SH-SY5Y (cell line): ENCODE measurements around the gene ZNF396.

Source experiments
- GATA2 ChIP-seq: IDR thresholded peaks from 2 replicates; pipeline ENCODE4 v1.6.1; 2011; ENCODE audit warnings: mild to moderate bottlenecking, low read depth, low read length
- GATA3 ChIP-seq: IDR thresholded peaks from 2 replicates; pipeline ENCODE4 v1.6.1; 2011; ENCODE audit warnings: low read depth, mild to moderate bottlenecking, low read length, moderate library complexity

The ZNF396 gene

GRCh38 chr18:35362531-35362930 is 14.6 kb downstream of the ZNF396 start:
- TF ChIP-seq GATA2 (no peak), GATA3 (no peak)

DNA sequence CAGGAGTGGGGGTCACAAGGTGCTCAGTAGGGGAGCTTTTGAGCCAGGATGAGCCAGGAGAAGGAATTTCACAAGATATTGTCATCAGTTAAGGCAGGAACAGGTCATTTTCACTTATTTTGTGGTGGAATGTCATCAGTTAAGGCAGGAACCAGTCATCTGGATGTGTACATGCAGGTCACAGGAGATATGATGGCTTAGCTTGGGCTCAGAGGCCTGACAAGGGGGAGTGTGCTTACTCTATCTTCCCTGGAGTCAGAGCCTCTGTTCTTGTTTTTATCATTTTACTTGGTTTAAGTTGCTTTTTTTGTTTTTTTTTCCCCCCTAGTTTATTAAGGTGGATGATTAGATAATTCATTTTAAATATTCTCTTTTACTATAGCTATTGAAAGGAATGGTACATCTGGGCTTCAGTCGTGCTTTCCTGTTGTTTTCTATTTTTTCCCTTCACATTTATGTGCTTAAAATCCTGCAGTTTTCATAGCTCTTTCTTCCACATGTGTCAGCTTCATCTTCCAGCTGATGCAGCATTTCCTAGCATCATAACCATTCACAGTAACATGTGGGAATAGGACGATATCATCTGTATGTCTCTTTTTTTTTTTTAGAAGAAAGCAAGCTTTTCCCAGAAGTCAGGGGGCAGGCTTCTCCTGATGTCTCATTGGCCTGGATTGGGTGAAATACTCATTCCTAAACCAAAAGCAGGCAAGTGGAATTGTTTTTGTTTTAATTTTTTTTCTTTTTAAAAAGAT is 15.4 kb downstream of the ZNF396 start:
- TF ChIP-seq GATA2: no peak
- TF ChIP-seq GATA3: no peak

GRCh38 chr18:35355140-35355618 is 22.0 kb downstream of the ZNF396 start:
- no peak for TF ChIP-seq GATA2
- TF ChIP-seq GATA3: no peak

DNA sequence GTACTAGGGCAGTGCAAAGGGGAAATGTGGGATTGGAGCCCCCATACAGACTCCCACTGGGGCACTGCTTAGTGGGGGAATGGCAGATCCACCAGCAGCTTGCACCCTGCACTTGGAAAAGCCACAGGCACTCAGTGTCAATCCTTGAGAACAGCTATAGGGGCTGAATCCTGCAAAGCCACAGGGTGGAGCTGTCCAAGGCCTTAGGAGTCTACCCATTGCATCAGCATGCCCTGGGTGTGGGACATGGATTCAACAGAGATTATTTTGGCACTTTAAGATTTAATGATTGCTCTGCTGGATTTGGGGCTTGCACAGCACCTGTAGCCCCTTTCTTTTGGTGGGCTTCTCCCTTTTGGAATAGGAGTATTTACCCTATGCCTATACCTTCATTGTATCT is 24.4 kb downstream of the ZNF396 start:
- TF ChIP-seq GATA2: no peak
- TF ChIP-seq GATA3: no peak

DNA sequence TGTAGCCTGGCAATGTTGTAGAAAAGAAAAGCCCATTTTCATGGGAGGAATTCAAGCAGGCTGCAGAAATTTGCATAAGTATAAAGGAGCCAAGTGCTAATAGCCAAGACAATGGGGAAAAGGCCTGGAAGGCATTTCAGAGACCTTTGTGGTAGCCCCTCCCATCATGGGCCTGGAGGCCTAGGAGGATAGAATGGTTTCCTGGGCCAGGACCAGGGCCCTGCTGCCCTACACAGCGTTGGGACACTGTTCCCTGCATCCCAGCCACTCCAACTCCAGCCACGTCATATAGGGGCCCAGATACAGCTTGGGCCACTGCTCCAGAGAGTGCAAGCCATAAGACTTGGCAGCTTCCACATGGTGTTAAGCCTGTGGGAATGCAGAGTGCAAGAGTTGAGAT is 24.9 kb downstream of the ZNF396 start:
- TF ChIP-seq GATA2 (no peak), GATA3 (no peak)

DNA sequence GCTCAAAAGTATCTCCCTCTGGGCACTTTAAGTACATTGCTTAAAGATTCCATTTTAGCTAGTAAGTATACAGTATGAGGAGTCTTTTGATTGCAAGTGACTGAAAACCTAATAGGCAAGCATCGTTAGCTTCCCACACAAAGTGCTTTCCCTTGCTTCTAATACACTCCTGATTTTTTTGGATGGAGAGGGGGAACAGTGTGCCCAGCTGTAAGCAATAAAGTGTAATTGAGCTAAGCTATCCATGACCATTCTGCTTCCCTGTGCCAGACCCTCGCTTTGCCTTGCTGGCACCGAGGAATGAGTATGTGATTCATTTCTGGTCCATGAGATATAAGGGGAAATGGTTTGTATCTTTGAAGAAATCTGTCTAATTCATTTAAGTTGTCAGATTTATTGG is 29.1 kb downstream of the ZNF396 start:
- no peak for TF ChIP-seq GATA3
- TF ChIP-seq GATA2: no peak

DNA sequence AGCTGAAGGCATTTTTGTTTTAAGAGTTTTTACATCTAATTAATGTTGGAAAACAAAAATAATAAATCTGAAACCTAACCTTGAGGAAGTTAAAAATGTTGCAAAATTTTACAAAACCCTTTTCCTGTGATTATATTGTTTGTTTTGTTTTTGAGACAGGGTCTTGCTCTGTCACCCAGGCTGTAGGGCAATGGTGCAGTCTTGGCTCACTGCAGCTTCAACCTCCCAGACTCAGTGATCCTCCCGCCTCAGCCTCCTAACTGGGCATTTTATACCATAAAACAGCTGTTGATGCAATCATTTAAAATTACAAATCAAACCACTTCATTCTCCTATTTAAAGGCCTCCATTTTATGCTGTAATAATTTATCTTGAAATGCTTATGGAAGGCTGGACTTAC is 31.2 kb downstream of the ZNF396 start:
- no peak for TF ChIP-seq GATA3
- TF ChIP-seq GATA2: no peak

DNA sequence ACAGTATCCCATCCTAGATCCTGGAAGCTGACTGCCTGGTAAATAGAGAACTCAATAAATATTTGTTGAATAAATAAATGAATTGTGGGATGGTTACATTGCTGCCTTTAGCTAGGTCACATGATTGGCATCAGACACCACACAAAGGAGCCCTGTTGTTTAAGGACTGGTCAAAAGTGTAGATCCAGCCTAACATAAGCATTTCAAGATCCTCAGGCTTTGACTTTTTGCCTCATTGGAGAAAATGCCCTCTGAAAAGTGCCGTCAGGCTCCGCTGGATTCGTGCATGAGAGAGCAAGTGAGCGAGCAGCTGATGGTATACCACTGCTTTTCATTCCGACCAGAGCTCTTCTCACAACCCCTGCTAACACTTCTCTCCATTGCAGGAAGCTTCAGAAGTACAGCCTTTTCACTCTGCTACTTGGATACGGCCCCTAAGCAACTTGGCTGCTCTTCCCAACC is 31.6 kb downstream of the ZNF396 start:
- TF ChIP-seq GATA2: no peak
- no peak for TF ChIP-seq GATA3

GRCh38 chr18:35344736-35345459 is 32.2 kb downstream of the ZNF396 start:
- TF ChIP-seq GATA3: no peak
- no peak for TF ChIP-seq GATA2

GRCh38 chr18:35343936-35344735 is 33.0 kb downstream of the ZNF396 start, which contains the start of gene ZNF24:
ZNF24 (minus strand) TSS chr18:35344420; CDS start chr18:35340650, 3,770 bp downstream.
- no peak for TF ChIP-seq GATA2
- no peak for TF ChIP-seq GATA3

DNA sequence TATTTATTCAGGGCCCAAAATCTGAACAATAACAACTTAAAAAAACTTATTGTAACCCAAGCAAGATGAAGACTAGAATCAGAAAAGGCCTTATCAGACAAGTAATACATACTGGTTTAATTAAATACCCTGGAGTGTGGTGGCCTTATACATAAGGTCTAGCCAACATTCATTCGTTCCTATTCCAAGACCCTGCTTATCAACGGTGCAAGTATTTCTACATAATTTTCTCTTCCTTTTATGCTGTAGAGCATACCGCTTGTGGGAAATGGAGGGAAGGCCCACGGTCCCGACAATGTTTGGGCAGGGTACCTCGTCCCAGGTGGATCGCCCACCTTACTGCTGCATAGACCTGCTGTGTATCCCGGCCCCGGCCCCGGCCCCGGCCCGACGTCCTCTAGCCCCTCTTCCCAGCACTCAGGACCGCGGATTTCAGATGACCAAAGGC is 33.6 kb downstream of the ZNF396 start:
- TF ChIP-seq GATA2: no peak
- TF ChIP-seq GATA3: no peak

DNA sequence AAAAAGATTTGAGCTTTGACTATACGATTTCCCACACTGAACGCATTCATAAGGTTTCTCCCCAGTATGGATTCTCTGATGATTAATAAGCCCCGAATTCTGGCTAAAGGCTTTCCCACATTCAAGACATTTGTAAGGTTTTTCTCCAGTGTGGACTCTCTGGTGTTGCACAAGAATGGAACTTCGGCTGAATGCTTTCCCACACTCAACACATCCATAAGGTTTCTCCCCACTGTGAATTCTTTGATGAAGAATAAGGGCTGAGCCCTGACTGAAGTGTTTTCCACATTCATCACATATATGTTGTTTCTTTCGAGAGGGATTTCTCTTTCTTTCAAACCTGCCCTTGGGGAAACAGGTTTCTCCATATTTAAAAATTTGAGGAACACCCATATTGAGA is 39.9 kb downstream of the ZNF396 start:
- TF ChIP-seq GATA3 (no peak), GATA2 (no peak)

DNA sequence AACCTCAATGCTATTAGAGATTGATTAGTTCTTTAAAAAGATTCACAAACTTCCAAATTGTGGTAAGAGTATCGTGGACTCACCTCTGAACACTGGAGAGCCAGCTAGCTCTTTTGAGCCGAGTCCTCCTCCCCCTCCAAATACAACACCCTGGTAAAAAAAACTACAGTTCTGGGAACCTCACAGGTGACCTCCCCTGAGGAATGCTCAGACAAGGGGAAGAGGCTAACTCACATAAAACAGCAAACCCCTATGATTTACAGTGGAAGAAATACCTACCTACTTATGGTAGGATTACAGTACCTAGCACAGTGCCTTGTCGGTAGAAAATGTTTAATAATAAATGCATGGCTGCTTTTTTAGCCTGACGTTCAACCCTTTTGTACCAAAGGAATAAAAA is 41.3 kb downstream of the ZNF396 start:
- no peak for TF ChIP-seq GATA2
- TF ChIP-seq GATA3: no peak

DNA sequence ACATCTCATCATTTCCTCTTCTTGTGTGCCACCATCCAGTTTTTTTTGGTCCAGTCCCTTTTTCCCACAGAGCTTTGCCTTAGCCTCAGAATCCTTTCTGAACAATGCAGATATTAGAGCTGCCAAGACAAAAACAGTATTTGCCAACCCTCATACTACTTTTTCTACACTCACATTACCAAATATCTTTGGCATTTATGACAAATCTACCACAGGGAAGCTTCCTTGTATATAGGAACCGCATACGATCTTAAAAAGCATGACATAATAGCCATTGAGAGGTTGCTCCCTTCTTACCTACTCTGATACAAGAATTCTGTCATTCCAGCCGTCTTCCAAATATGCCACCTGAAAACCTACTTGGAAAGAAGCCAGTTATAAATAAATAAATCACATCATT is 42.3 kb downstream of the ZNF396 start:
- TF ChIP-seq GATA2 (no peak), GATA3 (no peak)
